Retina (tissue), 1 donor: Measurements from ENCODE around the gene MRPL52.
"Not testable (repeated sequence)": the region's sequence is repeated elsewhere in the genome, so short reads cannot be mapped to it uniquely, and the experiment has no call there.

ENCODE experiments used
- DNase-seq: peaks from one replicate; pipeline ENCODE4 v3.0.0-alpha.2; 2016

The MRPL52 gene

GRCh38 chr14:22839159-22839779, 9.6 kb downstream of the MRPL52 start:
- no peak for DNase-seq

DNA sequence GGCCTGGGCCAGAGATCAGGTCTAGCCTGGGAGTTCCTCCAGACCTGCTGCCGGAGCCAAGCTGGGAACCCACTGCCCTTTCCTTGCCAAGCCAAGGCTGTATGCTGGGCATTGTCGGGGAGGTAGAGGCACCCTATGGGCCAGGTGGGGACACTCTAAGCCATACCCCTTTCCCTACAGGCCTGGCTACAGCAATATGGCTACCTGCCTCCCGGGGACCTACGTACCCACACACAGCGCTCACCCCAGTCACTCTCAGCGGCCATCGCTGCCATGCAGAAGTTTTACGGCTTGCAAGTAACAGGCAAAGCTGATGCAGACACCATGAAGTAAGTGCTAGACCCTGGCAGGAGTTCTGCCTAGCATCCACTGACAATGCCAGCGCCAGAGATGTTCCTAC, 11.6 kb downstream of the MRPL52 start:
- DNase-seq: no peak

GRCh38 chr14:22841769-22842168, 12.1 kb downstream of the MRPL52 start:
- no peak for DNase-seq

- DNase-seq: no peak
Observed at GRCh38 chr14:22842211-22843122, 12.8 kb downstream of the MRPL52 start.

DNA sequence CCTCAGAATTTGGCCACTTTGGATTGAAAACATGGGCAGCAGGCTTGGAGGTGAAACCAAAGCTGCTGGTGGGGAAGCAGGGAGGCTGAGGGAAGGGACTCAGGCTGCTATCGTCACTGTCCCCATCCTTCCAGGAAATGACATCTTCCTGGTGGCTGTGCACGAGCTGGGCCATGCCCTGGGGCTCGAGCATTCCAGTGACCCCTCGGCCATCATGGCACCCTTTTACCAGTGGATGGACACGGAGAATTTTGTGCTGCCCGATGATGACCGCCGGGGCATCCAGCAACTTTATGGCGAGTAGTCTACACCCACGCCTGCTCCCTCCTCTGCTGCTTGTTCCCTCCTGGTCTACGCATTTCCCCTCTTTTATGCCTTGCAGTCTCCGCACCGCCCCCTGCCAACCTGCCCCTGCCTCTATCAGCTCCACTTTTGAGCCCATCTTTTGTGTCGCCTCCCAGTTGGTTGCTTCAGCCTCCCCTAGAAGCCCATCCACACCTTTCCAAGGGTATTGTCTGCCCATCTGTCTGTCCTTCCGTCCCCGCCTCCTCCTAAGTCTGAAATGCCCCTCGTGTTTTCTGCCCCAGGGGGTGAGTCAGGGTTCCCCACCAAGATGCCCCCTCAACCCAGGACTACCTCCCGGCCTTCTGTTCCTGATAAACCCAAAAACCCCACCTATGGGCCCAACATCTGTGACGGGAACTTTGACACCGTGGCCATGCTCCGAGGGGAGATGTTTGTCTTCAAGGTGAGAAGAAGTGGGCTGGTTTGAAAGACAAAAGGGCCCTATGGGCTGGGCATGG, 13.6 kb downstream of the MRPL52 start:
- no peak for DNase-seq

DNA sequence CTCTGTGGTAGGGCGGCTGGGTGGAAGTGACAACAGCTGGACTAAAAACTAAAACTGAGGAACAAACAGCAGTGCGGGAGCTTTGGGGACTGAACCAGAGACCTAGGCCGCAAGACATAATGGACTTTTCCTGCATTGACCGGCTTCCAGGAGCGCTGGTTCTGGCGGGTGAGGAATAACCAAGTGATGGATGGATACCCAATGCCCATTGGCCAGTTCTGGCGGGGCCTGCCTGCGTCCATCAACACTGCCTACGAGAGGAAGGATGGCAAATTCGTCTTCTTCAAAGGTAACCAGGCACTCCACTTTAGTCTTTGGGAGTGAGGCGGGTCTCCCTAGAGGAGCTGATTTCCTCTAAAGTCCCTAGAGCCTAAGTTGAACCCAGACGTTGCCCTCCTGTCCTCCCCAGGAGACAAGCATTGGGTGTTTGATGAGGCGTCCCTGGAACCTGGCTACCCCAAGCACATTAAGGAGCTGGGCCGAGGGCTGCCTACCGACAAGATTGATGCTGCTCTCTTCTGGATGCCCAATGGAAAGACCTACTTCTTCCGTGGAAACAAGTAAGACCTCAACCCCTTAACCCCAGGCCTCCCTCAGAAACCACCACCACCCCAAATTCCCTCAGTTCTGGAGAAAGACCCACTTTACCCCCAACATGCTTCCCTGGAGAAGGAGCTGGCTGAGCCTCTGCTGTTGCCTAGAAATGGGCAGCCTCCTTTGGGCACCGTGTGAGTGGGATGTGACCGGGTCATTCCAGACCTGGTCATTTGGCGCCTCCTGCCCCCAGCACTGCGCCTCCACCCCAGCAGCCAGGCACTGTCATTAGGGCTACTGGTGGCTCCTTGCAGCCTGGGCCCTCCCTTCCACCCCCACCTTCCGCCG, 14.8 kb downstream of the MRPL52 start:
- DNase-seq: no peak

DNA sequence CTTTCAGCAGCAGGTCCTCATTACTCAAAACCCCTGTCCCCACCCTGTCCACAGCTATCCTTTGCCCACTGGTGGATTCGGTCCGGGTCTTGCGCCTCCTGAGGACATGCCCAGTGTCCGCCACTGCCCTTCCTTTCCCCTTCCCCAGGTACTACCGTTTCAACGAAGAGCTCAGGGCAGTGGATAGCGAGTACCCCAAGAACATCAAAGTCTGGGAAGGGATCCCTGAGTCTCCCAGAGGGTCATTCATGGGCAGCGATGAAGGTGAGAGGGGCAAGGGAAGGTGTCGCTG, 15.4 kb downstream of the MRPL52 start:
- DNase-seq: no peak

DNA sequence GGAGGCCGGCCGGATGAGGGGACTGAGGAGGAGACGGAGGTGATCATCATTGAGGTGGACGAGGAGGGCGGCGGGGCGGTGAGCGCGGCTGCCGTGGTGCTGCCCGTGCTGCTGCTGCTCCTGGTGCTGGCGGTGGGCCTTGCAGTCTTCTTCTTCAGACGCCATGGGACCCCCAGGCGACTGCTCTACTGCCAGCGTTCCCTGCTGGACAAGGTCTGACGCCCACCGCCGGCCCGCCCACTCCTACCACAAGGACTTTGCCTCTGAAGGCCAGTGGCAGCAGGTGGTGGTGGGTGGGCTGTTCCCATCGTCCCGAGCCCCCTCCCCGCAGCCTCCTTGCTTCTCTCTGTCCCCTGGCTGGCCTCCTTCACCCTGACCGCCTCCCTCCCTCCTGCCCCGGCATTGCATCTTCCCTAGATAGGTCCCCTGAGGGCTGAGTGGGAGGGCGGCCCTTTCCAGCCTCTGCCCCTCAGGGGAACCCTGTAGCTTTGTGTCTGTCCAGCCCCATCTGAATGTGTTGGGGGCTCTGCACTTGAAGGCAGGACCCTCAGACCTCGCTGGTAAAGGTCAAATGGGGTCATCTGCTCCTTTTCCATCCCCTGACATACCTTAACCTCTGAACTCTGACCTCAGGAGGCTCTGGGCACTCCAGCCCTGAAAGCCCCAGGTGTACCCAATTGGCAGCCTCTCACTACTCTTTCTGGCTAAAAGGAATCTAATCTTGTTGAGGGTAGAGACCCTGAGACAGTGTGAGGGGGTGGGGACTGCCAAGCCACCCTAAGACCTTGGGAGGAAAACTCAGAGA, 16.3 kb downstream of the MRPL52 start:
- no peak for DNase-seq

DNA sequence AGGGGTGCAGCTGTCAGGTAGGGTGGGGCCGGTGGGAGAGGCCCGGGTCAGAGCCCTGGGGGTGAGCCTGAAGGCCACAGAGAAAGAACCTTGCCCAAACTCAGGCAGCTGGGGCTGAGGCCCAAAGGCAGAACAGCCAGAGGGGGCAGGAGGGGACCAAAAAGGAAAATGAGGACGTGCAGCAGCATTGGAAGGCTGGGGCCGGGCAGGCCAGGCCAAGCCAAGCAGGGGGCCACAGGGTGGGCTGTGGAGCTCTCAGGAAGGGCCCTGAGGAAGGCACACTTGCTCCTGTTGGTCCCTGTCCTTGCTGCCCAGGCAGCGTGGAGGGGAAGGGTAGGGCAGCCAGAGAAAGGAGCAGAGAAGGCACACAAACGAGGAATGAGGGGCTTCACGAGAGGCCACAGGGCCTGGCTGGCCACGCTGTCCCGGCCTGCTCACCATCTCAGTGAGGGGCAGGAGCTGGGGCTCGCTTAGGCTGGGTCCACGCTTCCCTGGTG, 17.2 kb downstream of the MRPL52 start:
- DNase-seq: no peak

DNA sequence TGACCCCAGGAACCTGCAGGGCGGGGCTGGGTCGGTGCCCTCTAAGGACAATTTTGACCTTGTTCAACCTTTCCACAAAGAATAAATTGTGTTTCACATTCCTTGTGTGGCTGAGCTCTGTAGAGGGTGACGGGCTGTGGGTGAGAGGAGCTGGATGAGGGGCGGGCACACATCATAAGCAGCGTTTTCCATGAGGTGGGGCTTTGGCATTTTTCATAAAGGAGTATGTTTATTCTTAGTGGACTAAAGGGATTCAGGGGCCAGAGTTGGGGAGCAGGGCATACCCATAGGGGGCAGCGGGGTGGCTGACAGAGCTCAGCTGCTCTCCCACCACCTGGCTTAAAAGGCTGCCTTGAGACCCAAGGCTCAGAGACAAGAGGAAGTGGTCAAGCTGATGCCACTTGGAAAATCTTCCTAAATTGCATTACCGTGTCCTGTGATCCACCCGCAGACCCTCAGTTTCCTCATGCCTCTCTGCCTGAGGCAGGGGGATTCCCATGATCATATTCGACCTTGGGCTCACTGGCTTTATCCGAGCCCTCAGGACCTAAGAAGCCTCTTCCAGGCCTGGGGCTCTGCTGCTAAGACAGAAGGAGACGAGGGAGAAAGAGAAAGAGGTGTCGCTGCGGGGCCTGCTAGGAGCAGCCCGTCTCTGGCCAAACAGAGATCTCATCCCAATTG, 18.1 kb downstream of the MRPL52 start:
- DNase-seq: peak; percentile 24

GRCh38 chr14:22848351-22849164, 18.9 kb downstream of the MRPL52 start:
- DNase-seq: peak; percentile 50

GRCh38 chr14:22849212-22849819, 19.6 kb downstream of the MRPL52 start:
- DNase-seq: no peak

GRCh38 chr14:22850944-22851764, 21.5 kb downstream of the MRPL52 start:
- DNase-seq: no peak

DNA sequence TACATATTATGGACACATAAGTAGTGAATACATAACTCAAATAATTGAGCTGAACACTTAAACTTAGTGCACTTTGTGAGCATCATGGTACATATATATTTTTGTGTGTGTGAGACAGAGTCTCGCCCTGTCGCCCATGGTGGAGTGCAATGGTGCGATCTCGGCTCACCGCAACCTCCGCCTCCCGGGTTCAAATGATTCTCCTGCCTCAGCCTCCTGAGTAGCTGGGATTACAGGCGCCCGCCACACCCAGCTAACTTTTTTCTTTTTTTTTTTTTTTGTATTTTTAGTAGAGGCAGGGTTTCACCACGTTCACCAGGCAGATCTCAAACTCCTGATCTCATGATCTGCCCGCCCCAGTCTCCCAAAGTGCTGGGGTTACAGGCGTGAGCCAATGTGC, 22.5 kb downstream of the MRPL52 start:
- not testable (repeated sequence) for DNase-seq

DNA sequence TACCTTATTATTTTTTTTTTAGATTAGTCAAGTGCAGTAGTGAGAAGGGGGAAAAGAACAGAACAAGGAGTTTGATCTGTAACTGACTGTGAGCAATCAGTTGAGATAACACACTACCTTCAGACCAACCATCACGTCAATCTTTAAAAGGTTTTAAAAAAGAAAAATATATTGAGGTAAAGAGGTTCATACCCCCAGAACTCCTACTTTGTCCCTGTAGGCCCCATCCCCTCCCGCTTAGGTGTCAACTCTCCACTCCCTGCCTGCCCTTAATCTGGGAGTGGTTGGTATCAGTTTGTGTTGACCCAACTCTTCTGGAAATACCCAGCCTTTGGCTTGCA, 22.9 kb downstream of the MRPL52 start:
- DNase-seq: no peak

DNA sequence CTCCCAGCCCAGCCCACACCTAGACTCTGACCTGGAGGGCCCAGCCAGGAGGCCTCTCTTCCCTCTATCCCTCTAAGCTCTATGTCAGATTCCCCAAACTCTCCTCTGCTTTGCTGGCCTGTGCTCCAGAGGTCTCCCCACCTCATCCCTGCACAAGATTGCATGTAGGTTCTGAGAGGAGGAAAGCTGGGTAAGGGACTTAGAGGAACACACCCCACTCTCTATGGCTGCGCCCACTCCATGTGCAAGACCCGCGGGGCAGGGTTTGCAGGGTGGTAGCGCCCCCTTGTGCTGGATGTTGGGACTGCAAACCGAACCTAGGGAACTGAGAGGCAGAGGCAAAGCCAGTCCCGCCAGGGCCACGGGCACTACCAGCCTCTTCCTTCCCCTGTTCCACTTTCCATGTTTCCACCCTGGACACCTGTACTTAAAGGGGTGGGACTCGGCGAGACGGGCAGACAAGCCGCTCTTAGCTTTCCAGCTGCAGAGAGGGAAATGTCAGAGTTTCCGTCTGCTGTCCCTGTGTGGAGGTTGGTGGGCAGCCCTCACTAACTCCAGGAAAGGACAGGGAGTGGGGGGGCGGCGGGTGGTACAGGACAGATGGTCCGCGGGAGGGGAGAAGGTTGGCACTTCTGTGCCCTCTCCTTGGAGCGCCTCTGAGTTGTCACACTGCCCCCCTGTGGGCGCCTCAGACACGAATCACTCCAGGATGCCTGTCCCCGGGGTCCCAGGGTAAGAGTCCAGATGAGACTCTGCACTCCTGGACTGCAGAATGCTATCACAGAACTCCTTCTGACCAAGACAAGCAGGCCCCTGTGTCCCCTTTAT, 23.5 kb downstream of the MRPL52 start:
- peak; percentile 94 for DNase-seq

- not testable (repeated sequence) for DNase-seq
Observed at GRCh38 chr14:22854296-22854695, 24.6 kb downstream of the MRPL52 start.
